LoVo (cell line): Measurements from ENCODE around the gene CTNNA1.
"Not testable (repeated sequence)": the region's sequence is repeated elsewhere in the genome, so short reads cannot be mapped to it uniquely, and the experiment has no call there.

Source experiments
- DNase-seq: peaks from one replicate; pipeline ENCODE4 v3.0.0-alpha.2; 2016; ENCODE audit warnings: low spot score

The CTNNA1 gene

GRCh38 chr5:138815529-138815928, 62.3 kb downstream of the CTNNA1 start:
- DNase-seq: no peak

GRCh38 chr5:138817241-138817640, 64.0 kb downstream of the CTNNA1 start:
- no peak for DNase-seq

- DNase-seq: no peak
These were observed 65.9 kb downstream of the CTNNA1 start for GRCh38 chr5:138819081-138819480.

GRCh38 chr5:138820695-138821094, 67.5 kb downstream of the CTNNA1 start:
- no peak for DNase-seq

GRCh38 chr5:138824516-138824915, 71.3 kb downstream of the CTNNA1 start:
- no peak for DNase-seq

- DNase-seq: no peak
These were observed 72.0 kb downstream of the CTNNA1 start for GRCh38 chr5:138824924-138825863.

- no peak for DNase-seq
These were observed 75.3 kb downstream of the CTNNA1 start for GRCh38 chr5:138828556-138828955.

- DNase-seq: no peak
These were observed 76.1 kb downstream of the CTNNA1 start for GRCh38 chr5:138829341-138829740.

GRCh38 chr5:138831703-138832102, 78.5 kb downstream of the CTNNA1 start:
- DNase-seq: no peak

- DNase-seq: no peak
These were observed 79.0 kb downstream of the CTNNA1 start for GRCh38 chr5:138832218-138832617.

- no peak for DNase-seq
These were observed 79.9 kb downstream of the CTNNA1 start for GRCh38 chr5:138833080-138833479.

- DNase-seq: no peak
These were observed 80.7 kb downstream of the CTNNA1 start for GRCh38 chr5:138833726-138834480.

GRCh38 chr5:138834853-138835252, 81.6 kb downstream of the CTNNA1 start:
- DNase-seq: not testable (repeated sequence)

GRCh38 chr5:138837160-138837559, 83.9 kb downstream of the CTNNA1 start:
- DNase-seq: no peak

GRCh38 chr5:138840103-138840502, 86.9 kb downstream of the CTNNA1 start:
- no peak for DNase-seq

GRCh38 chr5:138841531-138841930, 88.3 kb downstream of the CTNNA1 start:
- DNase-seq: no peak

GRCh38 chr5:138843316-138844124, 90.3 kb downstream of the CTNNA1 start:
- no peak for DNase-seq

- DNase-seq: no peak
These were observed 90.9 kb downstream of the CTNNA1 start for GRCh38 chr5:138844125-138844461.

- DNase-seq: no peak
These were observed 91.7 kb downstream of the CTNNA1 start for GRCh38 chr5:138844812-138845513.

GRCh38 chr5:138849439-138849838, 96.2 kb downstream of the CTNNA1 start:
- no peak for DNase-seq

- no peak for DNase-seq
These were observed 96.7 kb downstream of the CTNNA1 start for GRCh38 chr5:138849882-138850281.
